ENCODE data around the gene TMEM269.

The TMEM269 gene

DNA sequence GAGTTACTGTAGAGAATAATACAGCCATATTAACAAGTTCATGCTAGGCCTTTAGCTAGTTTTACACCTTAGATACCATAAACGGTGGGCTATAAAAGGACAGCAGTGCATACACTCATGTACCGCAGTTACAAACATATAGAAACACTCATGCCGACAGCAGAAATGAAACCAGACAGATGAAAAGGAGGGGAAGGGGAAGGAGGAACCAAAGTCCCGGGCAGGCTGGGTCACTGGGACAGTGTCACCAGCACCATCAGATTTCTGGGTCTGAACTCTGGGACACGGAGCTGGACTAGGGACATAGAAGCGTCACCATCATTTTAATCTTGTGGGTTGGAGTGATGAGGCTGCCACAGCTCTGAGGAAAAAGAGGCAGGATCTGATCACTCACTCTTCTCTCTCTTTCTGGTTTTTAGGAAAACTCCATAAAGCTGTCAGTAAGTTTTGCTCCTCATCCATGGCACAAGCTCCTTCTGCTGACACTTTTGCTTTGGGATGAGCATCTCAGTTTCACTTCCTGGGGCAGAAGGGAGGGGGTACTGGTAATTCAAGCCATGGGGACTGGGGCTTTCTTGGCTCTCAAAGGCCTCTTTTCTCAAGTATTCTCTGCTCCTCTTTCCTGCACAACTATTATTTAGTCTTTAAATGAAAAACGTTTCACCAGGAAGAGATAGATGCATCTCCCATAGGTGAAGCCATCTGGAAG lies 53.8 kb downstream of the TMEM269 start:
- H4K8ac ChIP-seq (ENCODE audit: low read depth, low read length) = no peak overlapping the region
- peaks cover 7% of the 10 kb centered on the region for H3K4me1 ChIP-seq (ENCODE audit: control insufficient read depth, low read depth, low read length)
- no peak overlapping the region for H2BK15ac ChIP-seq (replicated peaks; ENCODE audit: low read depth)
- no peak overlapping the region for H3K9ac ChIP-seq (ENCODE audit: low read length)
- no peaks in the 10 kb centered on the region for H3K36me3 ChIP-seq (ENCODE audit: control insufficient read depth, insufficient read depth, low read length)
- no peaks in the 10 kb centered on the region for H3K79me1 ChIP-seq (ENCODE audit: low read length)
- H2BK120ac ChIP-seq (ENCODE audit: low read depth, low read length) = no peak overlapping the region
- no CpG with 5 or more reads among the region's 7 CpGs for WGBS (ENCODE audit: extremely low coverage, insufficient coverage, low lambda C conversion rate)
- no peak overlapping the region for H3K18ac ChIP-seq (ENCODE audit: low read length)
- no peak overlapping the region for H4K5ac ChIP-seq (ENCODE audit: low read length)
- no peak for DNase-seq
- H3K4me3 ChIP-seq (ENCODE audit: low read length) = no peak overlapping the region
- H2AK5ac ChIP-seq (ENCODE audit: low read length) = no peak overlapping the region
- H2BK5ac ChIP-seq (ENCODE audit: low read length) = no peak overlapping the region
- H3K27ac ChIP-seq (ENCODE audit: low read depth, low read length) = no peak overlapping the region
- H3K79me2 ChIP-seq (ENCODE audit: control insufficient read depth, insufficient read depth, low read length) = no peaks in the 10 kb centered on the region
- no peak overlapping the region for H3K56ac ChIP-seq (ENCODE audit: low read length)
- H3K23ac ChIP-seq (ENCODE audit: low read length) = no peak overlapping the region
- no peaks in the 10 kb centered on the region for H3K27me3 ChIP-seq (ENCODE audit: insufficient read depth, low read length, poor library complexity)
- H3K4me2 ChIP-seq (ENCODE audit: low read length) = no peak overlapping the region
- H3K4ac ChIP-seq (ENCODE audit: low read depth, low read length) = no peak overlapping the region

DNA sequence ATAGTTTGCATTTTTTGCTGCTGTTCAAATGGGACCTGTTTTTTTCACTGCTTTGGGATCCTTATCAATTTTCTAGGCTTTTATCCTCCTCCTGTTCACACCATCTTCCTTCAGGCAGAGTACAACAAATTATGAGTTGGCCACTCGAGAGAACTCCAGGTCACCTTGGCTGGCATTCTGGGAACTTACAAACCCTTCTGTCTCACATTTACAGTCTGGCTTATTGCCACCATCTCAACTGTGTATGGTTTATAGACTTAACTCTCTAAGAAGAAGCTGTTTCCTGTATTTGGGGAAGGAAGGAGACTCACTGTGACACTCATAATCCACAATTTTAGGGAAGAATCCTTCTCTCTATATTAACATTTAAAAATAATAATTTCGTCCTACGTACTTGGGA lies 56.2 kb downstream of the TMEM269 start:
- Histone ChIP-seq H2BK5ac (ENCODE audit: low read length) (no peak overlapping the region), H3K27me3 (ENCODE audit: insufficient read depth, low read length, poor library complexity) (no peaks in the 10 kb centered on the region), H3K56ac (ENCODE audit: low read length) (no peak overlapping the region), H2BK15ac (replicated peaks; ENCODE audit: low read depth) (no peak overlapping the region), H2AK5ac (ENCODE audit: low read length) (no peak overlapping the region), H3K36me3 (ENCODE audit: control insufficient read depth, insufficient read depth, low read length) (no peaks in the 10 kb centered on the region), H3K27ac (ENCODE audit: low read depth, low read length) (no peak overlapping the region), H3K23ac (ENCODE audit: low read length) (no peak overlapping the region), H4K8ac (ENCODE audit: low read depth, low read length) (no peak overlapping the region), H4K5ac (ENCODE audit: low read length) (no peak overlapping the region), H3K4ac (ENCODE audit: low read depth, low read length) (no peak overlapping the region), H3K79me1 (ENCODE audit: low read length) (no peaks in the 10 kb centered on the region), H3K79me2 (ENCODE audit: control insufficient read depth, insufficient read depth, low read length) (no peaks in the 10 kb centered on the region), H3K18ac (ENCODE audit: low read length) (no peak overlapping the region), H2BK120ac (ENCODE audit: low read depth, low read length) (no peak overlapping the region), H3K4me1 (ENCODE audit: control insufficient read depth, low read depth, low read length) (no peaks in the 10 kb centered on the region), H3K4me2 (ENCODE audit: low read length) (no peak overlapping the region), H3K4me3 (ENCODE audit: low read length) (no peak overlapping the region), H3K9ac (ENCODE audit: low read length) (no peak overlapping the region)
- DNase-seq = no peak
- no CpG with 5 or more reads among the region's 3 CpGs for WGBS (ENCODE audit: extremely low coverage, insufficient coverage, low lambda C conversion rate)

DNA sequence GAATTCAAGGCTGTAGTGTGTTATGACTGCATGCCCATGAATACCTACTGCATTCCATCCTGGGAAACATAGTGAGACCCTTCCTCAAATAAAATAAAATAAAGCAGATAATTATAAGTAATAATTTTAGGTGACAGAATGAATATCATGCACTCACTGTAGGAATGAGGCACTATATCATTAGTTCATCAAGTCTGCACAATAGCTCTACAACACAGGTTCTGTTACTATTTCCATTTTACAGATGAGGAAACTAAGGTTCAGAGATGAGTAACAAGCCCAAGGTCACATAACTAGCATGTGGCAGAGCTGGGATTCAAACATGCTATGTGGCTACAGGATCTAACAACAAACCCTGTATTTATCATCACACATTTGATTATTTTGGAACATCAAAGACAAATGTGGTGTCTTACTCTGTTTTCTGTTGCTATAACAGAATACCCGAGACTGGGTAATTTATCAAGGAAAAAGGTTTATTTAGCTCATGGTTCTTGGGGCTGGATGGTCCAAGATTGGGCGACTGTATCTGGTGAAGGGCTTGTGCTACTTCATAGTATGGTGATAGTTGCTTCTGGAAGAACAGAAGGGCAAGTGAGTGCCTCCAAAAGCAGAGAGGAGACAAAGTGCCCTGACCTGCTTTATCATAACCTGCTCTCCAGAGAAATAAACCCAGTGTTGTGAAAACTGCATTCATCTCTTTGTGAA lies 56.8 kb downstream of the TMEM269 start:
- Histone ChIP-seq H2BK5ac (ENCODE audit: low read length) (no peak overlapping the region), H2AK5ac (ENCODE audit: low read length) (no peak overlapping the region), H3K23ac (ENCODE audit: low read length) (no peak overlapping the region), H2BK15ac (replicated peaks; ENCODE audit: low read depth) (no peak overlapping the region), H3K4me1 (ENCODE audit: control insufficient read depth, low read depth, low read length) (no peaks in the 10 kb centered on the region), H3K27ac (ENCODE audit: low read depth, low read length) (no peak overlapping the region), H3K36me3 (ENCODE audit: control insufficient read depth, insufficient read depth, low read length) (no peaks in the 10 kb centered on the region), H3K79me1 (ENCODE audit: low read length) (no peaks in the 10 kb centered on the region), H3K4me3 (ENCODE audit: low read length) (no peak overlapping the region), H3K4ac (ENCODE audit: low read depth, low read length) (no peak overlapping the region), H2BK120ac (ENCODE audit: low read depth, low read length) (no peak overlapping the region), H3K56ac (ENCODE audit: low read length) (no peak overlapping the region), H3K18ac (ENCODE audit: low read length) (no peak overlapping the region), H4K8ac (ENCODE audit: low read depth, low read length) (no peak overlapping the region), H3K79me2 (ENCODE audit: control insufficient read depth, insufficient read depth, low read length) (no peaks in the 10 kb centered on the region), H3K4me2 (ENCODE audit: low read length) (no peak overlapping the region), H3K27me3 (ENCODE audit: insufficient read depth, low read length, poor library complexity) (no peaks in the 10 kb centered on the region), H3K9ac (ENCODE audit: low read length) (no peak overlapping the region), H4K5ac (ENCODE audit: low read length) (no peak overlapping the region)
- no peak for DNase-seq
- WGBS (ENCODE audit: extremely low coverage, insufficient coverage, low lambda C conversion rate) = no CpG with 5 or more reads among the region's 2 CpGs

DNA sequence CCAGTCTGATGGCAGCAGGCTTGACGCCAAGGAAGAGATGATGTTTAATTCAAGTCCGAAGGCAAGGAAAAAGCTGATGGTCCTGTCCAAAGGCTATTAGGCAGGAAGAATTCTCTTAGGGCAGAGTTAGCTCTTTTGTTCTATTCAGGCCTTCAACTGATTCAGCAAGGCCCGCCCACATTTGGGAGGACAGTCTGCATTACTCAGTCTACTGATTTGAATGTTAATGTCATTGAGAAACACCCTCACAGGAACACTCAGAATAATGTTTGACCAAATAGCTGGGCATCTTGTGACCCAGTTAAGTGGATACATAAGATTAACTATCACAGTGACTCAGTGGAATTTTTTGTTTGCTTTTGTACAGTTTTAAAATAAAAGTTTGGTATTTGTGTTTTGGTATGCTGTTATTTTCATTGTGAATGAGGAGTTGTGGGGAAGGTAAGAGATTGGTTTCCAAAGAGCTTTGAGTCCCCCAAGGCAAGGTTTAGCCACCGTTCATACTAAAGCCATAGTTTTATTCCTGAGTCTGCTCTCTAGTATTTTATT lies 59.9 kb downstream of the TMEM269 start:
- no peak for DNase-seq
- Histone ChIP-seq H3K18ac (ENCODE audit: low read length) (no peak overlapping the region), H4K8ac (ENCODE audit: low read depth, low read length) (no peak overlapping the region), H3K27me3 (ENCODE audit: insufficient read depth, low read length, poor library complexity) (no peaks in the 10 kb centered on the region), H3K79me1 (ENCODE audit: low read length) (peaks cover 10% of the 10 kb centered on the region), H3K79me2 (ENCODE audit: control insufficient read depth, insufficient read depth, low read length) (peaks cover 11% of the 10 kb centered on the region), H2AK5ac (ENCODE audit: low read length) (no peak overlapping the region), H4K5ac (ENCODE audit: low read length) (no peak overlapping the region), H3K4me3 (ENCODE audit: low read length) (no peak overlapping the region), H3K36me3 (ENCODE audit: control insufficient read depth, insufficient read depth, low read length) (no peaks in the 10 kb centered on the region), H3K27ac (ENCODE audit: low read depth, low read length) (no peak overlapping the region), H3K56ac (ENCODE audit: low read length) (no peak overlapping the region), H3K23ac (ENCODE audit: low read length) (no peak overlapping the region), H2BK15ac (replicated peaks; ENCODE audit: low read depth) (no peak overlapping the region), H2BK5ac (ENCODE audit: low read length) (no peak overlapping the region), H3K4ac (ENCODE audit: low read depth, low read length) (no peak overlapping the region), H3K4me2 (ENCODE audit: low read length) (no peak overlapping the region), H2BK120ac (ENCODE audit: low read depth, low read length) (no peak overlapping the region), H3K4me1 (ENCODE audit: control insufficient read depth, low read depth, low read length) (peaks cover 7% of the 10 kb centered on the region), H3K9ac (ENCODE audit: low read length) (no peak overlapping the region)
- no CpG with 5 or more reads among the region's 4 CpGs for WGBS (ENCODE audit: extremely low coverage, insufficient coverage, low lambda C conversion rate)

DNA sequence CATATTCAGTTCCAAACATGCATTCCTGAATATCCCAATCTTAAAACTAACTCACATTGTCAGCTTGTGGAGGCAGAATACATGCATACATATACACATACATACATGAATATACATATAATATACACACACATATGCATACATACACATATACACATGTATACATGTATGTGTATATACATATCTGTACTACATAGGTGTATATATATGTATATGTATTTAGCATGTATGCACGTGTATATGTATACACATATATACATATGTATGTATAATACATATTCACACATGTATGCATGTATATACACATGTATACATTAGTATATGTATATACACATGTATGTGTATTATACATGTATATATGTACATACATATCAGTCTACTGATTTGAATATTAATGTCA lies 60.4 kb downstream of the TMEM269 start:
- peaks cover 7% of the 10 kb centered on the region for H3K4me1 ChIP-seq (ENCODE audit: control insufficient read depth, low read depth, low read length)
- no peak overlapping the region for H4K8ac ChIP-seq (ENCODE audit: low read depth, low read length)
- no peak overlapping the region for H3K27ac ChIP-seq (ENCODE audit: low read depth, low read length)
- peaks cover 13% of the 10 kb centered on the region for H3K79me1 ChIP-seq (ENCODE audit: low read length)
- no CpG with 5 or more reads among the region's 1 CpG for WGBS (ENCODE audit: extremely low coverage, insufficient coverage, low lambda C conversion rate)
- no peak overlapping the region for H4K5ac ChIP-seq (ENCODE audit: low read length)
- H3K18ac ChIP-seq (ENCODE audit: low read length) = no peak overlapping the region
- H2BK15ac ChIP-seq (replicated peaks; ENCODE audit: low read depth) = no peak overlapping the region
- H3K23ac ChIP-seq (ENCODE audit: low read length) = no peak overlapping the region
- H3K79me2 ChIP-seq (ENCODE audit: control insufficient read depth, insufficient read depth, low read length) = peaks cover 11% of the 10 kb centered on the region
- no peak overlapping the region for H2BK5ac ChIP-seq (ENCODE audit: low read length)
- no peaks in the 10 kb centered on the region for H3K27me3 ChIP-seq (ENCODE audit: insufficient read depth, low read length, poor library complexity)
- DNase-seq = no peak
- H3K36me3 ChIP-seq (ENCODE audit: control insufficient read depth, insufficient read depth, low read length) = no peaks in the 10 kb centered on the region
- H3K56ac ChIP-seq (ENCODE audit: low read length) = no peak overlapping the region
- H3K4ac ChIP-seq (ENCODE audit: low read depth, low read length) = no peak overlapping the region
- no peak overlapping the region for H2AK5ac ChIP-seq (ENCODE audit: low read length)
- no peak overlapping the region for H2BK120ac ChIP-seq (ENCODE audit: low read depth, low read length)
- no peak overlapping the region for H3K4me3 ChIP-seq (ENCODE audit: low read length)
- H3K4me2 ChIP-seq (ENCODE audit: low read length) = no peak overlapping the region
- H3K9ac ChIP-seq (ENCODE audit: low read length) = no peak overlapping the region

Data from mesendoderm (in vitro differentiated cells).